Muscle layer of colon (tissue), 2 donors: ENCODE data around the gene ESPNL.

Experiments
- H3K27ac ChIP-seq: one replicate; pipeline ENCODE4 v1.7.0; 2013; ENCODE audit warnings: low read depth, mild to moderate bottlenecking, low read length, moderate library complexity
- H3K27me3 ChIP-seq, 2 donors: one replicate each; pipeline ENCODE4 v1.7.0; 2013; ENCODE audit warnings: low read length in 2 of 2, mild to moderate bottlenecking in 2 of 2; ENCODE audit not compliant: insufficient read depth in 2 of 2, control insufficient read depth in 1 of 2
- H3K36me3 ChIP-seq: one replicate; pipeline ENCODE4 v1.7.0; 2013; ENCODE audit warnings: mild to moderate bottlenecking, low read length; ENCODE audit not compliant: insufficient read depth
- H3K4me1 ChIP-seq: one replicate; pipeline ENCODE4 v1.7.0; 2013; ENCODE audit warnings: mild to moderate bottlenecking, low read length; ENCODE audit not compliant: insufficient read depth
- H3K4me3 ChIP-seq, 2 donors: one replicate each; pipeline ENCODE4 v1.7.0; 2013; ENCODE audit warnings: low read length in 2 of 2, low read depth in 1 of 2, mild to moderate bottlenecking in 1 of 2, moderate library complexity in 1 of 2
- H3K9ac ChIP-seq: one replicate; pipeline ENCODE4 v1.7.0; 2013; ENCODE audit warnings: low read length
- H3K9me3 ChIP-seq: one replicate; pipeline ENCODE4 v1.7.0; 2013; ENCODE audit warnings: mild to moderate bottlenecking, low read length
- donor health status: abdominal sarcoma.
- donor health status: Adenocarcinoma of cecum.

ESPNL gene

DNA sequence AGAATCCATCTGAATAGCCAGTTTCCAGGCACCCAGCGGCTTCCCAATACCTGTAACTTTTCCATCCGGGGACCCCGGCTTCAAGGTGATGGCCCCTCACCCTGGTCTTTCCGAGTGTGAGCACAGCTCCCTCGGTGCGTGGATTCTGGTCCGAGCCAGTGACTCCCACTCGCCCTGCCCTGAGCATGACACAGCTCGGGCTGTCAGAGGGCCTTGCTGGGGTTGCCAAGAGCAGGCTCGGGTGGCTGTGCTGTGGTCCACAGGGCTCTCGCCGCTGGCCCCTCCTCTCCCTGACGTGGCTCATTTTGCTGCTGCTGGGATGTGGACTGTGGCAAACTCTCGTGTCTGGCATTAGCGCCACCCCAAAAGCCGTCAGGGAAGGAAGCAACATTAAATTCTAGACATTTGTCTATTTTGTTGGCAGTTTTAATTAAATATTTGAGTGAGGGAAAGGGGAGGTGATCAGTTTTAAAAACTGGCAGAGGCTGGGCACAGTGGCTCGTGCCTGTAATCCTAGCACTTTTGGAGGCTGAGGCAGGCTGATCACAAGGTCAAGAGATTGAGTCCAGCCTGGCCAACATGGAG lies 5.6 kb upstream of the ESPNL start:
- Histone ChIP-seq H3K4me3 (no peak overlapping the region), H3K27ac (no peak overlapping the region), H3K9ac (no peak overlapping the region), H3K36me3 (no peaks in the 10 kb centered on the region), H3K27me3 (no peaks in the 10 kb centered on the region), H3K9me3 (no peaks in the 10 kb centered on the region), H3K4me1 (no peaks in the 10 kb centered on the region)

GRCh38 chr2:238095143-238095542 lies 5.0 kb upstream of the ESPNL start:
- Histone ChIP-seq H3K4me1 (no peaks in the 10 kb centered on the region), H3K27me3 (no peaks in the 10 kb centered on the region), H3K27ac (no peak overlapping the region), H3K9me3 (no peaks in the 10 kb centered on the region), H3K9ac (no peak overlapping the region), H3K4me3 (no peak overlapping the region), H3K36me3 (no peaks in the 10 kb centered on the region)

- Histone ChIP-seq H3K9me3 (no peaks in the 10 kb centered on the region), H3K27ac (no peak overlapping the region), H3K4me3 (no peak overlapping the region), H3K36me3 (no peaks in the 10 kb centered on the region), H3K27me3 (no peaks in the 10 kb centered on the region), H3K4me1 (no peaks in the 10 kb centered on the region), H3K9ac (no peak overlapping the region)
Measured at GRCh38 chr2:238096311-238097011, 3.7 kb upstream of the ESPNL start.

GRCh38 chr2:238097201-238097987 lies 2.7 kb upstream of the ESPNL start:
- Histone ChIP-seq H3K27ac (no peak overlapping the region), H3K4me3 (no peak overlapping the region), H3K27me3 (no peaks in the 10 kb centered on the region), H3K36me3 (no peaks in the 10 kb centered on the region), H3K9me3 (no peaks in the 10 kb centered on the region), H3K4me1 (no peaks in the 10 kb centered on the region), H3K9ac (no peak overlapping the region)

DNA sequence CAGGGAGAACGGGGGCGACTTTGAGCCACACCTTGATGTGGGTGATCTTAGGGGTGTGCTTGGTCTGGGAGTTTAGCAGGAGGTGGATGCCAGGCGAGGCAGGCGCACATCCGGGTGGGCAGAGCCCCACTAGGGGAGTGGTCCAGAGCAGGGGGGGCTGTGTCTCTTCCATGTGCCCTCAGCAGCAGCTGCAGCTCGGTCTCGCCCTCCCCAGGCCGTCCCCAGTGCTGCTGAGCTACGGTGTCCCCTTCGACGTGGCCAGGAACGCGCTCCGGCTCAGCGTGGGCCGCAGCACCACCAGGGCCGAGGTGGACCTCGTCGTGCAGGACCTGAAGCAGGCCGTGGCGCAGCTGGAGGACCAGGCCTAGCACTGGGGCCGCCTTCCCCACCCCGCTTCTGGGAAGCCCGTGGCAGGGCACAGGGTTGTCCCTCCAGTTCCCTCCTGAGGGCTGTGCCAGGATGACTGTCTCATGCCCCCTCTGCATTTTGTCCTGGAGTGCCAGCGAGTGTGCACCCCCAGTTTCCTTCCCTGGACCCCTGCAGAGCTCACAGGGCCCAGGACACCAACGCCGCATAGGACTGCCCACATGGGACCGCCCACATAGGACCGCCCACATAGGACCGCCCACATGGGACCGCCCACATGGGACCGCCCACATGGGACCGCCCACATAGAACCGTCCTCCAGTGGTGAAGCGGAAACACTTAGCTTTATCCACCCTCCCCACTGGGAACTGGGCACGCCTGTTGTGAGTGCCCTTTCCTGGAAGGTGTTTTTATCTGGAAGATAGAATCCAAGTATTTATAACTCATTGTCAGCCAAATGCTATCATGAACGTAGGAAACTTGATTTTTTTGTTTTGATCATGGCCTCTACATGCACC lies 1.9 kb upstream of the ESPNL start:
- no peak overlapping the region for H3K4me3 ChIP-seq

DNA sequence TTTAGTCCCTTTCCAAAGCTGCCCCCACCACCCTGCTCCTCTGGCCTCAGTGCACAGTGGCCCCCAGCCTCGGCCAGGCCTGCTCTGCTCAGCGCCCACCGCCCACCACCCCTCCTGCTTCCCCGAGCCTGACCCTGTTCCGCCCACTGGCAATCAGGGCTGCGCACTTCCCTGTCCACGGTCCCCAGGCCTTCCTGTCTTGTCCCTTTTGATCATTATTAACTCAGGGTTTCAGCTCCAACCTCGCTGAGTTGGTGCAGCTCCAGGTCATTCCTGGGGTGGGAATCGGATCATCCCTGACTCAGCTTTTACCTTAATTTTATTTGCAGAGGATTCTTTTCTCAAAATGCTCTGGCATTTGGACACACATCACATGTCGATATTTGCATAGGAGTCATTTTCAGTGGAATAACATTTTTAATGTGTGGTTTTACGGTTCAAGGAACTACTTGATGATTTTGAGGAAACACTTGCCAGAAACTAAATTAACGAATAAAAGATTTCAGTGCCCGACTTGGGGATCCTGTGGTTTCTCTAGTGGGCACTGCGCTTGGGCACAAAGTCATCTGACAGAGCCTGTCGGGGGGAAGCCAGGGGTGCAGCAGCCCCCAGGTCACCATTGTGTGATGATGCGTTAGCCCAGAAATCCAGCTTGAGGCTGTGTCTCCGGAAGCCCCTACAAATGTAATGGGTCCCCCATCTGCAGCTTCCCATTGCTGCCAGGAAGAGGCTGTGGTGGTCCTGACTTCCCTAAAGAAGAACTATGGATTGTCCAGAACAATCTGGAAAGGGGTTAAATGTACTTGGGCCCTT lies 1.0 kb upstream of the ESPNL start:
- Histone ChIP-seq H3K27ac (no peak overlapping the region), H3K27me3 (no peaks in the 10 kb centered on the region), H3K9ac (no peak overlapping the region), H3K36me3 (no peaks in the 10 kb centered on the region), H3K4me3 (no peak overlapping the region), H3K4me1 (no peaks in the 10 kb centered on the region), H3K9me3 (no peaks in the 10 kb centered on the region)

More for the DNA sequence above, 1.9 kb upstream of the ESPNL start:
- Histone ChIP-seq H3K4me1 (no peaks in the 10 kb centered on the region), H3K9ac (no peak overlapping the region), H3K36me3 (no peaks in the 10 kb centered on the region), H3K27me3 (no peaks in the 10 kb centered on the region), H3K27ac (no peak overlapping the region), H3K9me3 (no peaks in the 10 kb centered on the region)

DNA sequence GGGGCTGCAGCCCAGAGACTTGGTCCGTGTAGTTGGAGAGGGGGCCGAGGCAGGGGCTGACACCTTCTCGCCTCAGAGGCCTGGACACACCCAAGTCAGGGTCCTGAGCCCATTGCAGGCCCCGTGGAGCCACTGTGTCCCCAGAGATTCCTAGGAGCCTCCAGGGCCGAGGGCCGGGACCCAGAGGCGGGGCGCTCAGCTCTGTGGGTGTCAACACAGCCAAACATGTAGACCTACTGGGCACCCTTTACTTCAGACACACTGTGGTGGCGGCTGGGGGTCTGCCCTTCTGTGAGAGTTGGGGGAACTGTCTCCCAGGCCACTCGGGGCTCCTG lies 459 bp upstream of the ESPNL start:
- Histone ChIP-seq H3K4me3 (no peak overlapping the region), H3K4me1 (no peaks in the 10 kb centered on the region), H3K27ac (no peak overlapping the region), H3K9ac (no peak overlapping the region), H3K36me3 (no peaks in the 10 kb centered on the region), H3K27me3 (no peaks in the 10 kb centered on the region), H3K9me3 (no peaks in the 10 kb centered on the region)

DNA sequence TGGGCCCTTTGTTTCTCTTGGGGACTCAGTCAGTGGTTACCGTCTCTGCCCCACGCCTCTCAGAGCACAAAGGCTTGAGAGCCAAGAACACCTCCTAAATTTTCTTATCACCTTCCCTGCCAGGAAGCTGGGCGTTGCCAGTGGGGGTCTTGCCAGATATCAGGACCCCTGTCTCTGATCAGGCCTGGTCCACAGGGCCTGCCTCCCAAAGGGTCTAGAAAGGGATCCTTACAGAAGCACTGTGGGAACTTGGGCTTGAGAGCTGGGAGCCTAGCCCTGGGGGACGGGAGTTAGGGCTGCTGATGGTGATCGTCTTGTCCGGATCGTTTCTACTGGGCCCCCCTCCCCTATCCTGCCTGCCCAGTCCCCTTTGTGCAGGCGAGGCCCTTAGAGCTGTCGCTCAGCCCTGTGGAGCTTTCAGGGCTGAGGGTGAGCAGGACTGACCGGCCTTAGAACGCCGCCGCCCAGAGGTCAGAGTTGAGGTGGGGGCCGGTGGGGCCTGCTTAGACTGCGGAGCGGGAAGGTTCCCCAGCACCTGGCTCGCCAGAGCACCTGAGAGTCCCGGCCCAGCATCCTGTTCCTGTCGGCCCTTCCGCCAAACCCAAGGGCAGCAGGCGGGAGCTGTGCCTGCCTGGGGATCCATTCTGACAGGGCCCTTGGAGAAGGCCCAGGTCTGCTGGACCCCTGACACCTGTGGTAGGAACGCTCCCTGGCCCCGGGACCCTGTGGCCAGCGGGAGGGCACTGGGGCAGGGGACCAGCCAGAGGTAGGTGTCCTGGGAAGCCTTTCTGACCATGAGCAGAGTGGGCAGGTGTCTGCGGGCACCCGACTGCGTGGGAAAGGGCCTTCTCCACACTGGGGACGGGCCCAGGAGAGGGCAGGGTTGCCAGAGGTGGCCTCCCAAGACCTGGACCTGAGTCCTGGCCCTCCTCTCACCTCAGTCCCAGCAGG lies 956 bp downstream of the ESPNL start:
- no peaks in the 10 kb centered on the region for H3K4me1 ChIP-seq
- H3K9ac ChIP-seq, result no peak overlapping the region
- no peak overlapping the region for H3K4me3 ChIP-seq
- no peaks in the 10 kb centered on the region for H3K9me3 ChIP-seq
- no peaks in the 10 kb centered on the region for H3K36me3 ChIP-seq
- no peaks in the 10 kb centered on the region for H3K27me3 ChIP-seq
- no peak overlapping the region for H3K27ac ChIP-seq

GRCh38 chr2:238101891-238102841 lies 2.0 kb downstream of the ESPNL start:
- H3K27me3 ChIP-seq, result no peaks in the 10 kb centered on the region
- H3K9me3 ChIP-seq, result no peaks in the 10 kb centered on the region
- H3K4me3 ChIP-seq, result no peak overlapping the region
- H3K9ac ChIP-seq, result no peak overlapping the region
- H3K4me1 ChIP-seq, result no peaks in the 10 kb centered on the region
- H3K36me3 ChIP-seq, result no peaks in the 10 kb centered on the region
- no peak overlapping the region for H3K27ac ChIP-seq
